HG02759 (cell line): ENCODE results near the gene CDH19.
"Not testable (repeated sequence)": the region's sequence is repeated elsewhere in the genome, so short reads cannot be mapped to it uniquely, and the experiment has no call there.

Source experiments
- ATAC-seq: cut with Tn5 transposase; IDR thresholded peaks from one replicate; pipeline ENCODE4 v1.9.1; 2021; ENCODE audit warnings: mild to moderate bottlenecking, moderate library complexity; ENCODE audit not compliant: unreplicated experiment

The CDH19 gene

GRCh38 chr18:66466184-66466583 is 137.7 kb downstream of the CDH19 start:
- ATAC-seq, result not testable (repeated sequence)

DNA sequence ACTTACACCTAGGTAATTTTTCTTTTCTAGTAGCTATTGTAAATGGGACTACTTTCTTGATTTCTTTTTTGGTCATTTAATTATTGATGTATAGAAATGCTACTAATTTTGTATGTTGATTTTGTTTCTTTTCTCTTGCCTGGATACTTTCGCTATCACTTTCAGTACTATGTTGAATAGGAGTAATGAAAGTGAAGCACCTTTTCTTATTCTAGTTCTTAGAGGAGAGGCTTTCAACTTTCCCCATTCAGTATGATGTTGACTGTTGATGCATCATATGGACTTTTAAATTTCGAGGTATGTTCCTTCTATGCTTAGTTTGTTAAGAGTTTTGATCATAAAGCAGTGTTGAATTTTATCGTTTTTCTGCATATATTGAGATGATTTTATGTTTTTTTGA is 142.5 kb downstream of the CDH19 start:
- ATAC-seq, result no peak

- ATAC-seq, result no peak
Measured at GRCh38 chr18:66457245-66457644, 146.6 kb downstream of the CDH19 start.
